Endometrial microvascular endothelial cells (primary cell): ENCODE measurements around the gene DSG4. TPM values are rescaled to one million over a fixed set of nuclear protein-coding genes. Genes with fewer than 3 reads are reported as not detected.

Experiments used
- in situ Hi-C: cut with HindIII; loops from 2 replicates; pipeline ENCODE4 v1.10.0; 2017; ENCODE audit warnings: low sequenced_read_pairs, low pct_unique_long_range_greater_than_20kb; ENCODE audit errors: inconsistent ontology term
- total RNA-seq: library from RNA; depleted of rRNA; stranded (reverse); fragments of >200 nt; gene quantifications from one replicate; pipeline ENCODE4 v1.2.3, GENCODE V29; 2015; ENCODE audit errors: inconsistent ontology term

The DSG4 gene
- total RNA-seq, 1 donor from 2014 or later: not detected

DNA sequence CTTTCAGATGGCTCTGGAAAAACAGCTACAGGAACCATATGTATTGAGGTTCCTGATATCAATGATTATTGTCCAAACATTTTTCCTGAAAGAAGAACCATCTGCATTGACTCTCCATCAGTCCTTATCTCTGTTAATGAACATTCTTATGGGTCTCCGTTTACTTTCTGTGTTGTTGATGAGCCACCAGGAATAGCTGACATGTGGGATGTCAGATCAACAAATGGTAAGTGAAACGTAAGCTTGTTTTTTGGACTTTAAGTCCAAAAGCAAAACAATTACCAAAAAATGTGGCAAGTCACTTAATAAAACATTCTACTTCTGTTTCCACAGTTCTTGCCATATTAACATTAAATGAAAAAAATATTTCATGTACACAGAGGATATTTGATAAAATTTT lies 26.8 kb downstream of the DSG4 start:
- in situ Hi-C loops: no loop called here

DNA sequence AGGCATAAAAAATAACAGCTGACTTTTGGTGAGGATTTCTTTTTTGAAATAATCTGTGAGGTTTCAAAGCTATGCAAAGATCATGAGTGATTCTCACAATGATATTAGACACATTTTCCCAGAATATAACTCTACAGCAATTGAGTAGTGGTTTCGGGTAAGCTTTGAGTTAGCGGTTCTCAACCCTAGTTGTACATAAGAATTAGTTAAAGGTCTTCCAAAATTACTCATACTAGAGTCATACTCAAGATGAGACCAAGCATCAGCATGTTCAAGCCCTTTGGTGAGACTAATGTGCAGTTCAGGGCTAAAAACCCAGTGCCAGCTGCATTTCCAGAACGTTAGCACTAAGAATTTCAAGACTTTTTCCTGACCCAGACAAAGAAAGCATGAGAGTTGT lies 31.1 kb downstream of the DSG4 start:
- in situ Hi-C loops: no loop called here

DNA sequence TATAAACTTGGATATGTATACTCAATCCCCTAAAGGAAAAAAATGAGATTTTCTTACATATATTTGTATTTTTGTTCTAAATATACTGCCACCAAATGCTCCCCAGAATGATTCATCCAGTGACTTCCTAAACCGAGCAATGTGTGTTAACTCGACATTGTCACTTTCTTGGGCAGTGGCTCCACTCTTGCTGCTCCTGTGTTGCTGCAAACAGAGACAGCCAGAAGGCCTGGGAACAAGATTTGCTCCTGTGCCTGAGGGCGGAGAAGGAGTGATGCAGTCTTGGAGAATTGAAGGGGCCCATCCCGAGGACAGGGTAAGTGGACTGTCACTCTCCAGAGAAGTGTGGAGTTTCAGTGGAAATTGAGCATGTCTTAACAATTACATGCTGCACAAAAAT lies 32.7 kb downstream of the DSG4 start:
- in situ Hi-C loops: no loop called here

DNA sequence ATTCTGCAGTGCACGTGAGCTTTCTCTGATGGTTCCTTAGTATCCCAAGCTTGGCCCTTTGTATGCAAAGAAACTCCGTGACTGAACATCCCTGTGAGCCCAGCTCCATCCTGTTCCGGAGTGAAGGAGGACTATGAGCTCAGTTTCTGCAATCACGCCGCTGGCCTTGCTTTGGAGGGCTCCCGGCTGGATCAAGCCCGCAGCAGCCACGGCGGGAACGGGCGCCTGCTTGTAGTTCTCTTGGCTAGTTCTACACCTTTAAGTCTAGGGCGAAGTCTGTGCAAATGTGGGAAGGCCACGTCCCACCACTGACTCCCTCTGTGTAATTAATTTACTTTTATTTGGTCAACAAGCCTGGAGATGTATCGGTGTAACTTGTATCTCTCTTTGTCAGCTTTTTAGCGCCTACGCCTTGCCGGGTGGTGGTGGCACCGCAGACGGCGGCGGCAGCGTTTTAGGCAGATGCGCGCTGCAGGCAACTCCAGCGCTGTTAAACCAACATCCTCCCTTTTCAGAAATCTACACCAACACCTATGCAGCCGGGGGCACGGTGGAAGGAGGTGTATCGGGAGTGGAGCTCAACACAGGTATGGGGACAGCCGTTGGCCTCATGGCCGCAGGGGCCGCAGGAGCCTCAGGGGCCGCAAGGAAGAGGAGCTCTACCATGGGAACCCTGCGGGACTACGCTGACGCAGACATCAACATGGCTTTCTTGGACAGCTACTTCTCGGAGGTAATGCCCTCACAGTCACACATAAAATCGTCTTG lies 34.3 kb downstream of the DSG4 start:
- in situ Hi-C loops: no loop called here

DNA sequence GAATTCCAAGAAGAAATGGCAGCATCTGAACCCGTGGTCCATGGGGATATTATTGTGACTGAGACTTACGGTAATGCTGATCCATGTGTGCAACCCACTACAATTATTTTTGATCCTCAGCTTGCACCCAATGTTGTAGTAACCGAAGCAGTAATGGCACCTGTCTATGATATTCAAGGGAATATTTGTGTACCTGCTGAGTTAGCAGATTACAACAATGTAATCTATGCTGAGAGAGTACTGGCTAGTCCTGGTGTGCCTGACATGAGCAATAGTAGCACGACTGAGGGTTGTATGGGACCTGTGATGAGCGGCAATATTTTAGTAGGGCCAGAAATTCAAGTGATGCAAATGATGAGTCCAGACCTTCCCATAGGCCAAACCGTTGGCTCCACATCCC lies 36.6 kb downstream of the DSG4 start:
- in situ Hi-C loops: no loop called here

DNA sequence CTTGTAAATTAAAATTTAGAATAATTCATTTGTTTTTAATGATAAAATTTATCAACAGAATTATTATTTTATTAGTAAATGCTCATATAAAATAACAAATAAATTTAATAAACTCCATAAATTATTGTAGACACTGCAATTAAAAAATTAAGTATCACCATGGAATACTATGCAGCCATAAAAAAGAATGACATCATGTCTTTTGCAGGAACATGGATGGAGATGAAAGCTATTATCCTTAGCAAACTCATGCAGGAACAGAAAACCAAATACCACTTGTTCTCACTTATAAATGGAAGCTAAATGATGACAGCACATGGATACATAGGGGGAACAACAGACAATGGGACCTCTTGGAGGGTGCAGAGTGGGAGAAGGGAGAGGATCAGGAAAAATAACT lies 41.3 kb downstream of the DSG4 start:
- in situ Hi-C loops: no loop called here

DNA sequence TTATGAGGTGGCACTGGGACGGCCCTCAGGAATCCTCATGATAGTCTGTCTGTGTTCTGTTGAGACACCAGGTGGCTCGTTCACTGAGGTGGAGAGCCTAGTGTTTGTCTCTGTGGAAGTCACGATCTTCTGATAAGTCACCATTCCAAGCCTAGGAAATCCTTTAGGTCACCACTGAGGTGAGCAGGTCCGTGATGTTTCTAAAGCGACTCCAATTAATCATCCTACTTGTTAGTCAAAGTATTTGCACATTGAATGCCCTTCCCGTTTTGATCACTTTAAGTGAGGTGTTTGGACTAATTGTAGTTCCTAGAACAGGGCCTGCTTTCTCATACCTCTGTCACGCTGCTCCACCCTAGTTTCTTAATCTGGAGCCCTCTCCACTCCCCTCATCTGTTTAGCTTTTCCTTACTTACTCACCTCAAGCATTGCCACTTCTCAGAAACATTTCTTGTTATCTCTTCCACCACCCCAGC lies 42.9 kb downstream of the DSG4 start:
- in situ Hi-C loops: no loop called here

DNA sequence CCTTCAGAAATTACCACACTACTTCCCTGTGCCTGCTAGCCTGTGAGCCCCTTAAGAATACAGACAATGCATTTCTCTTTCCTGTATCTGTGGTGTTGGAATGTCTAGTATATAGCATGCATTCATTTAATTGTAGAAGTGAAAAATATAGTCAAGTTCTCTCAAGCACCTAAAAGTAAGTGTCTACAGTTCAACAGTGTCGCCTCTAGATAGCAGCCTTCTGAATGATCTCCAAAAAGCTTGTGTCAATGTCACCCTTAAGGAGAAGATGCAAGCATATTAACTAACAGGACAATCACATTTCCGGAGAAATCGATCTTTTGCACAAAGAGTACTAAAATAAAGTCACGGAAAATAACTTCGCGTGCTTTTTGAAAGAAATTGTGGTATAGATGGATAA lies 43.5 kb downstream of the DSG4 start:
- in situ Hi-C loops: no loop called here

DNA sequence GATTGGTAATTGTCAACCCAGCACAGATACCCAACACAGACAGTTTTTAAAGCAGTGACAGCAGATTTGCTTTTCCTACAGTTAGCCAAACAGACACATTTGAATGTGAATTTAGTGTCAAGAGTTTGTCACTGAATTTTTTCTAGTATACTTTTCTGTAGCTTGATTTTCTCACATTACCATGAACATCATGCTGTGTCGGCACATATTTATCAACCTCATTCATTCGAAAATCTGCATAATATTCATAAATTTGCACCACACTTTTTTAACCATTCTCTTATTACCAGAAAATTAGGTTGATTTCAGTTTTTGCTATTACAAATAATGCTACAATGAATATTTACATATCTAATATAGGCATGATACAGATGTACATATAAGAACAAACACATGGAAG lies 43.9 kb downstream of the DSG4 start:
- in situ Hi-C loops: no loop called here

DNA sequence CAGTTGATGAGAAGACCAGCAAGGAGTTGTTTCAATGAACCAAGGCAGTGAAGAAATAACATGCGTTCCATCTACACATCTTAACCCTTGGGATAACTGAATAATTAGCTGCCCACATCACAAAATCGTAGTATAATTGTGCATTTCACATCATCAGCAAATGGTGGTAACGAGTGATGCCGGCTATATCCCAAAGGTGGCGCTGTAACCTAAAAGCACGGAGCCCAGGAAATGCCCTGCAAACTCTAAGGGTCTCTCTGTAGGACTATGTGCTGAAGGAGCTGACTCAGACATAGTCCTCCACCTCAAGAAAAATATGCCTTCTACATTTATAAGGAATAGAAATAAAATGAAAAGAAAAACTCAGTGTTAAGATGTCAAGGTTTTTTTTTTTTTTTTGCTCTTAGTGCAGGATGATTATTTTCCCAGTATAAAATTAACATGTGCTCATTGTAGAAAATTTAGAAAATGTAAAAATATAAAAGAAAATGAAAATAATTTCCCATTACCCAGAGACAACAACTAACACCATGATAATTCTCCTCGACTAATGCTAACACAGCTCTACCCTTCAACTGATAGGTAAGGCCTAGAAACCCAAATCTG lies 47.9 kb downstream of the DSG4 start:
- in situ Hi-C loops: no loop called here

DNA sequence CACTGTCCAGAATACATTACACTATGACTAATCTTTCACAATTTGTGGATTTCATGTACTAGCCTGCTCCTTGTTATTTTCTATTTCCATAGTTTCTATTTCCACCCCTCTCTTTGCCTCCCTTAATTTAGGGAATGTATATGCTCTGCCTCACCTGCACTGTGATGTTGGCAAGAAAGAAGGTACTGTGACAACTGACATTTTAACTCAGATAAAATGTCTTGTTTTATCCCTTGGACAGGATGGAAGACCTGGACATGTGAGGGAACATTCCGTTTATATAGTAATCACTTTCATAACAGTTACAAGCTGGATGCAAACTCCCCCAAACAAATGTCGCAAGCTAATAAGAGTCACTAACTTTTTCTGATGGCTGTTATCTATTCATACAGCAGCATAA lies 49.4 kb downstream of the DSG4 start:
- in situ Hi-C loops: no loop called here

DNA sequence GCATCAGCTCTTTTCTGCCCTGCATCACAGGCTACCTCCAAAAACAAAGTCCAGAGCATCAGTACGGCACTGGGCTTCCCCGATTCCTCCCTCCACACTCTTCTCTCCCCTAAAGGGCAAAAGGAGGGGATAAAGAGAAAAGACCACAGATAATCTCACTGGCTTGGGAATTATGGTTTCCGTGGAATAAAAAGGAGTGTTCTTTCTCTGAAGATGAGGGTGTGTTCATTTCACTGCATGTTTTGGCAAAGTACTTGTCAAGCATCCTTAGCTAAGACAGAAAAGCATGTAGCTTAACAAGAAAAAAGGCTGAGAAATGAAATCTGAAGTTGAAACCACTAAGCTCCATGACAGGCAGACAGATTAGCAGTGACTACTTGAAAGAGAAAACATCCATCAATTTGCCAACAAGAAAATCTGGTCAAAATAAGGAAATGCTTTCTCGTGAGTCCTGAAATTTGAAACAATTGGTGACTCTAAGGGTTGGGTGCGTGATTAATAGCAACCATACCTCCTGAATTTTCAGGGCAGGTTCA lies 50.4 kb downstream of the DSG4 start:
- in situ Hi-C loops: no loop called here

DNA sequence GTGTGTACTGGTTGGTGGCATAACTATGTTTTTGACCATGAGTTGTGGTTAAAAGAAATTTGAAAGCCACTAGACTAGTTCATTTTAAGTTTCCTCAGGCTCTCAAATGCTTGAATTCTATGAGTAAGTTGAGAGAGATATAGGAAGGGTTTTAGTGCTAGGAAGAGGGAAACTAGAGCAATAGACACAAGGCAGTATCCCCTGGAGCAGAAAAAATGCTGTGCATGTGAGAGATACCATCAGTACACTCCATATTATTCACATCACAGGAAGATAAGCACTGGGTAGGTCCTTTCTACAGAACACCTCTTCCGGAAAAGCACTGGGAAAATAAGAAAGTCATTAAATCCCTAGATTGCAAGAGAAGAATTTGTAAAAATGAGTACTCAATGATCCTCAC lies 51.6 kb downstream of the DSG4 start:
- in situ Hi-C loops: no loop called here

DNA sequence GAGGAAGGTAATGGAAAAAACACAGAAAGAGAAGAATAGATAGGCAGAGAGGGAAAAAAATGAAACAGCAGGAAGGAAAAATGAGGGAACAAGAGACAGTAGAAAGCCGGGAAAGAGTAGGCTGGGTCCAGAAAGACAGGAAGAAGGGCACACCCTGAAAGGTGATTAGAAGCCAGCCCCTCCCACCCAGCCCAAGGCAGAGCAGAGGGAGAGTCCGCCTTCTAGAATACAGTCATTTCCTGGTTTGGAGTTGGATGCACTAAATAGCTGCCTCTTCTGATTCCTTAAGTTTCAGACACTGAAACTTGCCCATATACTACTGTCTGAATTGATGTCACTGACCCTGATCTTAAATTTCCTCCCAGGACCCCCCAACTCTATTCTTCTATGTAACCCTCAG lies 53.0 kb downstream of the DSG4 start:
- in situ Hi-C loops: no loop called here

DNA sequence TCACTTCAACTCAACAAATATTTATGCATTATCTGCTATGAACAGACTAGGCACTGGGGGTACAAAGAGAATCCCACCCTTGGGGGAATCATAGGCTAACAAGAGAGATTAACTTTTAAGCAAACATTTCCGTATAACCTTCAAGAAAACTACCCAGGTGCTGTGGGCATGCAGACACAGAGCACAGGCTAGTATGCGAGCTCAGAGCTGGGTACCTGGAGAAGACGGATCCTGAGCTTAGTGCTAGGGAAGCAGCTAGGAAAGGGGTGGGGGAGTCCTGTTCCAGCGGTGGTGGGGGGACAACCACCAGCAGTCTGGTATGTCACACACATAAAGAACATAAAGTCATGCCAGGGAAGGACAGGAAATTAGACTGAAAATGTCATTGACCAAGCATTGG lies 53.5 kb downstream of the DSG4 start:
- in situ Hi-C loops: no loop called here

DNA sequence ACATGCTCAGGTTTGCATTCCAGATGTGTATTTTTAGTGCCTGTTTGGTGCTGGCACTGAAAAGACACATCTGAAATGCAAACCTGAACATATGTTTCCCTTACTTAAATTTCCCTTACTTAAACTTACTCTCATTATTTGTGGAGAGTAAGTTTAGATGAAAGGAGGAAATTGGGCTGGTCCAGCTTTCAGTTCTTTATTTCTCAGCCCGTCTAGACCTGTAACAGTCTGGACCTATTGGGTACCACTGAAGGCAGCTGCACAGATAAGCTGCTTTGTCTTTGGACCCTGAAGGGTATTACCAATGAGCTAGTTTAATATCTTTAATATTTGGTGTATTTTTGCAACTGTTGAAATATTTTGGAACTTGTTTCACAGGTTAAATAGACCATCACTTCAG lies 54.0 kb downstream of the DSG4 start:
- in situ Hi-C loops: no loop called here

DNA sequence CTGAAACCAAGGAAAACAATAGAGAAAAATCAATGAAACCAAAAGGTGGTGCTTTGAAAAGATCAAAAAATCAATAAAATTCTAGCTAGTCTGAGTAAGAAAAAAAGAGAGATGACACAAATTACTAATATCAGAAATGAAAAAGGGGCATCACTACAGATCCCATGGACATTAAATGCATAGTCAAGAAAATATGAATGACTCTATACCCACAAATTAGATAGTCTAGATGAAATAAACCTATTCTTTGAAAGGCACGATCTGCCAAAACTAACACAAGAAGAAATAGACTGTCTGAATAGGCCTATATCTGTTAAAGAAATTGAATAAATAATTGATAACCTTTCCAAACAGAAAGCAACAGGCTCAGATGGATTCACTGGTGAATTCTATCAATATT lies 55.7 kb downstream of the DSG4 start:
- in situ Hi-C loops: no loop called here

DNA sequence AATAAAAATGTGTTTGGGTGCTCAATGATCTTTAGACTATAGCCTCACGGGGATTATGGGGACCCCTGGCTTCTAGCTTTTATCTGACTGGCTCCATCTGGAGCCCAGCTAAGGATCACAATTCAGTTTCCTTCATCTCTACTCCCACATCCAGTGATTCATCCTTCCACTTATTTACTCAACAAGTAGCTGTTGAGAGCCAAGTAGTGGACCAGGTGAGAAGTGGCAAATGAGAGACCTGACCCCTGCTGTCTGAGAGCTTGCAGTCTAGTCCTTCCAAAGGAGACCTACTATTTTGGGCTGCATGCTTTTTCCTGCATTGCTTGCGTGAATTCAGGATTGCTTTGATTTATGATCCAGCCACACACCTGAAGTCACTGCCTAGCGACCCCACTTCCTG lies 60.2 kb downstream of the DSG4 start:
- in situ Hi-C loops: no loop called here

DNA sequence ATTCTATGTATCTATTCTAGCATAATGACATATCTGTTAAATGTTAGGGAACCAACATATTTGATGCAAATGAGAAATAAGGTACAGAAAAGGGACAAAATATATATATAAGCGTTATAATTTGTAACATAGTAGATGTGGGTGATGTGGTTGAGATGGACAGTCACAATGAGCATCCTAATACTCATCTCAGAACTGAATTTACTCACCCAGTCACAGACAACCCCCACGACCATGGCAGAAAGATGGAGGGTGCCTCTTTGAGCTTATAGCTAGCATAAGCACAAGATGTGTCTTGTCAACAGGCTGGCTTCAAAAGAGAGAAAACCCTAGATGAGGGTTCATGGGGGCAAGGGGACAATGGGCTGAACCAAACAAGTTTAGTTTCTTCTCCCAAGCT lies 61.8 kb downstream of the DSG4 start:
- in situ Hi-C loops: no loop called here

DNA sequence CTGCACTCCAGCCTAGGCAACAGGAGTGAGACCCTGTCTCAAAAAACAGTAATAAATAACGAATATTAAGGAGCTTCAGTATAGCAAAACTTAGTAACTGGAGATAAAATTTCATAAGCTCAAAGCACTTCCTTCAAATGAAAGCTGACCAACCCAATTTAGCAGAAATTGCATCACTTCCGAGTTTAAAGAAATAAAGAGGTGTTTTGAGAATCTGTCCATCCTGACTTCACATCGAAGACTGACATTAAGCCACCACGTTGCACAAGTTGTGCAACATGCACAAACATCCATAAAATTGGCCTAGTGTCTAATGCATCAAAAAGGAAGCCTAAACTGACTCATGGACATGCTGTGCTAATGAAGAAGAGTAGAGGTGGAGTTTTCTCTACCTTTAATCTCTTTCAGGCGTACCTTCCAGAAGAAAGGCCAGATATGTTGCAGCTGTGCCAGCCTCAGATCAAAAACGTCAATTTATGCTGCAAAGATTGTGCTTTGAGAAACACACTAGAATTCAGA lies 63.3 kb downstream of the DSG4 start:
- in situ Hi-C loops: no loop called here
